PC-3 (cell line): ENCODE measurements around the gene HNF4A. TPM values are rescaled to one million over a fixed set of nuclear protein-coding genes. Genes with fewer than 3 reads are reported as not detected.

ENCODE experiments used
- ATAC-seq: fragments of 200-7000 bp; cut with Tn5 transposase; 2 replicates; pipeline ENCODE4 v1.9.1; 2020; ENCODE audit warnings: mild to moderate bottlenecking, moderate library complexity
- BruUV-seq: library from RNA; stranded (reverse); fragments of 400-500 nt; replicated peaks from 2 replicates; lab custom pipeline; 2021; lab: Mats Ljungman, UMichigan
- CTCF ChIA-PET: fragments of 300-600 bp; sonication (Branson Sonifier 250); formaldehyde crosslinking; loops from one replicate; lab custom pipeline; 2022; ENCODE audit warnings: antibody characterized with exemption; lab: Charles Lee
- POLR2A ChIA-PET: fragments of 300-600 bp; sonication (Branson Sonifier 250); formaldehyde crosslinking; loops from one replicate; lab custom pipeline; 2022; ENCODE audit warnings: antibody characterized with exemption; ENCODE audit not compliant: unreplicated experiment; lab: Charles Lee
- DNase-seq: peaks from one replicate; pipeline ENCODE4 v3.0.0-alpha.2; 2015
- H2AFZ ChIP-seq: fragments of 300-600 bp; sonication (generic); 2 replicates; pipeline ENCODE4 v1.6.0; 2016; ENCODE audit warnings: antibody characterized with exemption, low read length
- H3F3A ChIP-seq: fragments of 300-600 bp; sonication (generic); one replicate; pipeline ENCODE4 v1.6.0; 2017; ENCODE audit warnings: antibody characterized with exemption, low read length, control low read depth, mild to moderate bottlenecking; ENCODE audit not compliant: unreplicated experiment
- H3K27ac ChIP-seq: fragments of 300-600 bp; sonication (generic); 2 replicates; pipeline ENCODE4 v1.5.1; 2016; ENCODE audit warnings: mild to moderate bottlenecking, low read length
- H3K27me3 ChIP-seq: fragments of 300-600 bp; sonication (generic); 2 replicates; pipeline ENCODE4 v1.6.1; 2016; ENCODE audit warnings: low read length, mixed read lengths
- H3K36me3 ChIP-seq: fragments of 300-600 bp; sonication (generic); 2 replicates; pipeline ENCODE4 v1.6.1; 2016; ENCODE audit warnings: low read depth, mixed run types, low read length, mixed read lengths
- H3K4me1 ChIP-seq: fragments of 300-600 bp; sonication (generic); 2 replicates; pipeline ENCODE4 v1.5.1; 2016; ENCODE audit warnings: low read length; ENCODE audit not compliant: insufficient read depth
- H3K4me2 ChIP-seq: fragments of 300-600 bp; sonication (generic); 2 replicates; pipeline ENCODE4 v1.6.0; 2016; ENCODE audit warnings: low read length
- H3K4me3 ChIP-seq: fragments of 300-600 bp; sonication (generic); 2 replicates; pipeline ENCODE4 v1.5.1; 2016; ENCODE audit warnings: mild to moderate bottlenecking, low read length, mixed read lengths
- H3K79me2 ChIP-seq: fragments of 300-600 bp; sonication (generic); 2 replicates; pipeline ENCODE4 v1.6.1; 2017; ENCODE audit warnings: low read length, mixed read lengths
- H3K9ac ChIP-seq: fragments of 300-600 bp; sonication (generic); 2 replicates; pipeline ENCODE4 v1.6.0; 2016; ENCODE audit warnings: mild to moderate bottlenecking, low read length
- H3K9me2 ChIP-seq: fragments of 300-600 bp; sonication (generic); replicated peaks from 2 replicates; pipeline ENCODE4 v1.6.1; 2016; ENCODE audit warnings: mixed run types, low read length, mixed read lengths
- H3K9me3 ChIP-seq: fragments of 300-600 bp; sonication (generic); 2 replicates; pipeline ENCODE4 v1.6.1; 2016; ENCODE audit warnings: low read length, mixed read lengths
- H4K20me1 ChIP-seq: fragments of 300-600 bp; sonication (generic); 2 replicates; pipeline ENCODE4 v1.6.1; 2016; ENCODE audit warnings: low read length, mixed read lengths
- EZH2 ChIP-seq: fragments of 300-600 bp; sonication (generic); IDR thresholded peaks from one replicate; pipeline ENCODE4 v1.6.1; 2017; ENCODE audit warnings: antibody characterized with exemption, mild to moderate bottlenecking, low read length; ENCODE audit not compliant: unreplicated experiment
- EZH2phosphoT487 ChIP-seq: fragments of 300-600 bp; sonication (generic); IDR thresholded peaks from 2 replicates; pipeline ENCODE4 v1.6.1; 2018; ENCODE audit warnings: mild to moderate bottlenecking, antibody characterized with exemption, low read length, borderline replicate concordance
- intact Hi-C: fragments of 100-400 bp; cut with micrococcal nuclease; formaldehyde crosslinking; loops from 2 replicates; pipeline ENCODE4 v1.9.0; 2023
- total RNA-seq: library from RNA; depleted of rRNA; stranded (reverse); fragments of >200 nt; gene quantifications from 2 replicates; pipeline ENCODE4 v1.2.3, GENCODE V29; 2014
- TF ChIP-seq, protein P1 (sequence below): fragments of 300-600 bp; sonication (generic); conservative IDR thresholded peaks from 2 replicates; pipeline ENCODE4 v1.5.1; 2017; ENCODE audit warnings: antibody characterized with exemption, low read depth, mild to moderate bottlenecking, low read length

Gene HNF4A
- total RNA-seq, 1 experiment from 2014 or later: not detected

- peak overlapping the region; percentile 47 for H3K4me2 ChIP-seq
- H4K20me1 ChIP-seq: no peaks in the 10 kb centered on the region
- H3K9me3 ChIP-seq: no peaks in the 10 kb centered on the region
- TF ChIP-seq, protein P1, sequence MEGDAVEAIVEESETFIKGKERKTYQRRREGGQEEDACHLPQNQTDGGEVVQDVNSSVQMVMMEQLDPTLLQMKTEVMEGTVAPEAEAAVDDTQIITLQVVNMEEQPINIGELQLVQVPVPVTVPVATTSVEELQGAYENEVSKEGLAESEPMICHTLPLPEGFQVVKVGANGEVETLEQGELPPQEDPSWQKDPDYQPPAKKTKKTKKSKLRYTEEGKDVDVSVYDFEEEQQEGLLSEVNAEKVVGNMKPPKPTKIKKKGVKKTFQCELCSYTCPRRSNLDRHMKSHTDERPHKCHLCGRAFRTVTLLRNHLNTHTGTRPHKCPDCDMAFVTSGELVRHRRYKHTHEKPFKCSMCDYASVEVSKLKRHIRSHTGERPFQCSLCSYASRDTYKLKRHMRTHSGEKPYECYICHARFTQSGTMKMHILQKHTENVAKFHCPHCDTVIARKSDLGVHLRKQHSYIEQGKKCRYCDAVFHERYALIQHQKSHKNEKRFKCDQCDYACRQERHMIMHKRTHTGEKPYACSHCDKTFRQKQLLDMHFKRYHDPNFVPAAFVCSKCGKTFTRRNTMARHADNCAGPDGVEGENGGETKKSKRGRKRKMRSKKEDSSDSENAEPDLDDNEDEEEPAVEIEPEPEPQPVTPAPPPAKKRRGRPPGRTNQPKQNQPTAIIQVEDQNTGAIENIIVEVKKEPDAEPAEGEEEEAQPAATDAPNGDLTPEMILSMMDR: no peak
- ChIA-PET CTCF (interaction anchor here (0.6 kb wide), 2 partner anchors 9 to 23 kb away, joined by 5 read pairs; no protein-coding TSS in a partner anchor), POLR2A (no interaction called here)
- no peak overlapping the region for H3K4me3 ChIP-seq
- no peaks in the 10 kb centered on the region for H3K36me3 ChIP-seq
- BruUV-seq: no TSS peak
- intact Hi-C loops: no loop called here
- H2AFZ ChIP-seq: peak overlapping the region; percentile 42
- no peaks in the 10 kb centered on the region for H3K9me2 ChIP-seq
- peak overlapping the region; percentile 59 for H3K9ac ChIP-seq
- peak overlapping the region; percentile 85 for H3K27ac ChIP-seq
- DNase-seq (peak; percentile 96), ATAC-seq (peak; percentile 93)
- H3K27me3 ChIP-seq: no peaks in the 10 kb centered on the region
- no peaks in the 10 kb centered on the region for H3K79me2 ChIP-seq
- peaks cover 35% of the 10 kb centered on the region for H3K4me1 ChIP-seq
- H3F3A ChIP-seq: no peaks in the 10 kb centered on the region
These were observed 52.1 kb downstream of the HNF4A start for GRCh38 chr20:44407402-44408184.

DNA sequence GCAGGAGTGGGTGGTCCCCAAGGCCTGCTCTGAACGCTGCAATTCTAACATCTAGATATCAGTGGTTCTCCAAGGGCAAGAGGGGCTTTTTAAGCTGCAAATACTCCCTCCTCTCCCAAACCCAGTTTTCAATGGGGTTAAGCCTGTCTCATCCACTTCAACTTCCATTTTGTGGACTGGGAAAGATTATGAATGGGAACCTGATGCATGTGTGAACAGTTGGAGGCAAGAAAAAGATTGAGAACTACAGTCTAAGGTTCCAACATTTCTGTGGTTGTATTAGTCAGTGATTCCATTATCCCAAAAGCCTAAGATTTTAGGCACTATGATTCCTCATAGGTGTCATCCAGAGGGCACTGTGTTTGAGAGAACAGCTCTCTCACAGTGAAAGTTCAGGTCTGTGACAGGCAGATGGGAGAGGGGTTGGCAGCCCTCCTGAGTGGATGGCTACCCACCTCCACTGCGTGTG is 53.7 kb downstream of the HNF4A start:
- intact Hi-C loops: no loop called here
- CTCF ChIA-PET: no interaction called here
- peak overlapping the region; percentile 51 for H3K27ac ChIP-seq

GRCh38 chr20:44410583-44411019 is 55.1 kb downstream of the HNF4A start:
- TF ChIP-seq, protein P1: no peak
- TF ChIP-seq EZH2 (no peak), EZH2phosphoT487 (no peak)
- no TSS peak for BruUV-seq
- no peaks in the 10 kb centered on the region for H3K36me3 ChIP-seq
- intact Hi-C loops: no loop called here
- H3F3A ChIP-seq: no peaks in the 10 kb centered on the region
- H2AFZ ChIP-seq: no peak overlapping the region
- no peaks in the 10 kb centered on the region for H3K9me2 ChIP-seq
- ATAC-seq (no peak), DNase-seq (no peak)
- no peak overlapping the region for H3K9ac ChIP-seq
- H3K27me3 ChIP-seq: no peaks in the 10 kb centered on the region
- H4K20me1 ChIP-seq: no peaks in the 10 kb centered on the region
- no peaks in the 10 kb centered on the region for H3K9me3 ChIP-seq
- peaks cover 35% of the 10 kb centered on the region for H3K4me1 ChIP-seq
- peak overlapping the region; percentile 51 for H3K27ac ChIP-seq
- POLR2A ChIA-PET: no interaction called here
- no peak overlapping the region for H3K4me2 ChIP-seq
- CTCF ChIA-PET: no interaction called here
- no peak overlapping the region for H3K4me3 ChIP-seq
- H3K79me2 ChIP-seq: no peaks in the 10 kb centered on the region

More for the DNA sequence above, 53.7 kb downstream of the HNF4A start:
- H3K4me1 ChIP-seq: peaks cover 35% of the 10 kb centered on the region
- H3K4me2 ChIP-seq: no peak overlapping the region
- no peaks in the 10 kb centered on the region for H3K27me3 ChIP-seq
- POLR2A ChIA-PET: no interaction called here
- no peak overlapping the region for H3K4me3 ChIP-seq
- TF ChIP-seq EZH2 (no peak), EZH2phosphoT487 (no peak)
- TF ChIP-seq, protein P1: no peak
- H4K20me1 ChIP-seq: no peaks in the 10 kb centered on the region
- H2AFZ ChIP-seq: no peak overlapping the region
- no peaks in the 10 kb centered on the region for H3K9me2 ChIP-seq
- H3K9ac ChIP-seq: peak overlapping the region; percentile 9; the same call in 1 of the 2 replicates
- no peaks in the 10 kb centered on the region for H3K9me3 ChIP-seq
- no peaks in the 10 kb centered on the region for H3F3A ChIP-seq
- ATAC-seq (no peak), DNase-seq (peak; percentile 66)
- BruUV-seq: no TSS peak
- no peaks in the 10 kb centered on the region for H3K36me3 ChIP-seq
- no peaks in the 10 kb centered on the region for H3K79me2 ChIP-seq
